Measurements from ENCODE around the gene SUPT6H.

Gene SUPT6H

GRCh38 chr17:28700278-28700677 is 38.3 kb downstream of the SUPT6H start:
- no peak for FAIRE-seq
- no peak for DNase-seq (ENCODE audit: insufficient read length, low spot score)

DNA sequence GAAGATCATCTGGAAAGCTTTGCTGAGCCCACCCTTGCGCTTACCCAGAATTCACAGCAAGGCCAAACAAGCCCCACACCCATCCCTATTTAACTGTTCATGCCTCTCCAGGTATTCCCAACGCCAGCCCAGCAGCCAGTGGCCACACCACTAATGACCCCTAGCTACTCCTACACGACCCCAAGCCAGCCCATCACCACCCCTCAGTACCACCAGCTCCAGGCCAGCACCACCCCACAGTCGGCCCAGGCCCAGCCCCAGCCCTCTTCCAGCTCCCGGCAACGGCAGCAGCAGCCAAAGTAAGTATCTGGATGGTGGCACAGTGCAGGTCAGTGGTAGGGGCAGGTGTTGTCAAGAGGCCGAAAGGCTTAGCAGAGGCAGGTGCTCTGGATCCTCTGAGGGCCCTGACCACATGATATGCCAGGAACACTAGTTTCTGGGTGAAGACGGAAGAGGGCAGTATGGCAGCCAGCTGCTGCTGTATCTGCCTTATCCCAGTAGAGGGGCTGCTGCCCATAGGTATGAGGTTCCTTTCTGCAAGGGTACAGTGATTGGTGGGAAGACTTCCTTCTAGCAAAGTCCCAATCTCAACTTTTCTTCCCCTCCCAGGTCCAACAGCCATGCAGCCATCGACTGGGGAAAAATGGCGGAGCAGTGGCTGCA is 39.0 kb downstream of the SUPT6H start:
- FAIRE-seq = no peak
- no peak for DNase-seq (ENCODE audit: insufficient read length, low spot score)

DNA sequence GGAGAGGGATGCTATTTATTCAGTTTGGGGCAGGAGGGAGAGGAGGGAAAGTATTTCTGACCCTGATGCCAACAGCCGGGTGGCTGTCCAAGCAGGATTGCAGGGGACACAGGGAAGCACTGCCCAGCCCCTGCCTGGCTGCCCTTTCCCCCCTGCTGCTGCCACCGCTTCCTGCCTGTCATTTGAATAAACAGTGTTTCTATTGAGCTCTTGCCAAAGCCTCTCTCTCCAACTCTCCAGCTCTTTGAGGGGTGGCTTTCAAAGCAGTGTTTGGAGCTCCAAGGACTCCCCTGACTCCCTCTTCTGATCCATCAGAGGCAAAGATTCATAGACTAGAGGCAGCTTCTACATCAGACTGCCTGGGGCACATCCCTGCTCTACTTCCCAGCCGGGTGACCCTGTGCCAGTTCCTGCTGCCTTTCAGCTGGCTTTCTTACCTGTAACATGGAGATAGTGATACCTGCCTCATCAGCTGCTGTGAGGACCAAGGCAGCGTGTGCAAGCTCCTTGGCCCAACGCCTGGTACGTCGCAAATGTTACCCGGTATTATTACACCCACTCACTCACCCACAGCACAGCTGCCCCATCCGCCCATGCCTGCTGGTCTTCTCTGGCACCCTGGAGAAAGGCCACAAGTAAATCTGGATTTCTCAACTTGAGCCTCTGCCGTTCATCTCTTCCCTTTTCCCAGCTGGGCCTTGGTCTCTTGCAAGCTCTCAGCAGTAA is 40.2 kb downstream of the SUPT6H start:
- DNase-seq (ENCODE audit: insufficient read length, low spot score) = no peak
- FAIRE-seq = no peak

GRCh38 chr17:28702752-28703150 is 40.7 kb downstream of the SUPT6H start:
- no peak for FAIRE-seq
- DNase-seq (ENCODE audit: insufficient read length, low spot score) = no peak

- FAIRE-seq (no peak), DNase-seq (ENCODE audit: insufficient read length, low spot score) (no peak)
Observed at GRCh38 chr17:28703552-28704218, 41.7 kb downstream of the SUPT6H start.

GRCh38 chr17:28704219-28704858 is 42.3 kb downstream of the SUPT6H start:
- DNase-seq (ENCODE audit: insufficient read length, low spot score) (no peak), FAIRE-seq (no peak)

DNA sequence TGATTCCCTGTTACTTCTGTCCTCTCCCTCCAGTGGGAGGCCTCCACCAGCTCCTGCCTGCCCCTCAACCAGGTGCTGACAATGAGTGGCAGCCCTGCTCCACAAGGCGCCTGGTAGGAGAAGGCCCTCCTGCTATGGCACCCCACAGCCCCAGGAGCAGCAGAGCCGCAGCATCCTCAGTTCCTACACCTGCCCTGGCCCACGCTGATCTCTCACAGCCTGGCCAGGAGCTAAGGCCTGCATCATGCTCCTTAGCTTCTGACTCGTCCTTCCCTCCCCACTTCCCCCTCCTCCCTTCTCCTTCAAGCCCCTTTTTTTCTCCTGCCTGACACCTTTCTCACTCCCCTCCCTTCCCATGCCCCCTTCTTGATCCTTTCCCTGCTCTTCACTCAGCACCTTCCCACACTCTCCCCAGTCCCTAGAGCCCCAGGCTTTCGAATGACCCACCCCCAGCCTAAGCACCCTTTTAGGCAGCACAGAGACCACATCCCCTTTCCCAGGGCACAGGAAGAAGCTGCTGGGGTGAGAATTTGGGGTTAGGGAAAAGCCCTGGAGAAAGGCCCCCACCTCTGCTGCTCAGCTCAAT is 43.2 kb downstream of the SUPT6H start:
- DNase-seq (ENCODE audit: insufficient read length, low spot score) (no peak), FAIRE-seq (no peak)

- FAIRE-seq = no peak
- no peak for DNase-seq (ENCODE audit: insufficient read length, low spot score)
Observed at GRCh38 chr17:28705728-28706334, 43.8 kb downstream of the SUPT6H start.

- no peak for DNase-seq (ENCODE audit: insufficient read length, low spot score)
- FAIRE-seq = no peak
Observed at GRCh38 chr17:28706471-28707338, 44.7 kb downstream of the SUPT6H start.

GRCh38 chr17:28707339-28707720 is 45.3 kb downstream of the SUPT6H start:
- FAIRE-seq = no peak

DNA sequence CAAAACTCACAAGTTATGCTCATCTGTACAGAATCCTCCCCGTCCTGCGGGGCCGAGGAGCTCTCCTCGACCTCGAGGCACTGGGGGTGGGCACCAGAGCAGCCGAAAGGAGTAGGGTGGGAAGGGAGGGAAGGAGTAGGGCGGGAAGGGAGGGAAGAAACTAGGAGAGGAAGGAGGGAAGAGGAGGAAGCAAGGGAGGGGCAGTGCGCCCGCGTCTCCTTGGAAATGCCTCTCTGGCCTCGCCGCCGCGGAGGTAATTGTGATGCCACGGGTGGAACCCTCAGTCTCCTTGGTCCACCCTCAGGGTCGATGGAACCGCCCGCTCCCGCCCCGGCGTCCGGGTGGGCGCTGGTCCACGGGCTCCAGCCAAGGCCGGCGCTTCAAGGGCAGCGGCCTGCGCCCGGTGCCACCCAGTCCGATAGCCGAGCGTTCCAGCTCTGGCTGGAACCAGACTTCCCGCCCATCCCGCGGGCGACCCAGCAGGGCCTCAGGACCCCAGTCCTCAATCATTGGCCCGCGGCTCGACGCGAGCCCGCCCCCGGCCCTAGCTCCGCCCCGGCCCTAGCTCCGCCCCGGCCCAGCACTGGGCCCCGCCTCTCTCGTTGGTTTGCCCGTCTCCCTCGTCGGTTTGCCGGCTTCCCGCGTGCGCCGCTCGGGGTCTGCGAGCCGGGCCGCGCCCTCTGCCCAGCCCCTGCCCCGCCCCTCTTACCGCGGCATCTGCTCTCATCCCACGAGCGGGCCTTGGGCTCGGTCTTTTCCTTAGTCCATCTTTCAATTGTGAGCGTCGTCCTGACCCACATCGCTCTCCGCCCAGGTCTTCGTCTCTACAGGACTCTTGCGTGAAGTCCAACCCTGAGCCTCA is 49.1 kb downstream of the SUPT6H start:
- peak; percentile 95 for DNase-seq (ENCODE audit: insufficient read length, low spot score)
- peak; percentile 83 for FAIRE-seq

More at GRCh38 chr17:28707339-28707720, 45.3 kb downstream of the SUPT6H start:
- no peak for DNase-seq (ENCODE audit: insufficient read length, low spot score)

- no peak for DNase-seq (ENCODE audit: insufficient read length, low spot score)
- no peak for FAIRE-seq
Observed at GRCh38 chr17:28711723-28712031, 49.7 kb downstream of the SUPT6H start, which contains the start of gene PROCA1. Gene PROCA1, minus strand, starts transcription at chr17:28711888. Its CDS starts 228 bp downstream, at chr17:28711660.

- FAIRE-seq (peak; percentile 55), DNase-seq (ENCODE audit: insufficient read length, low spot score) (peak; percentile 62)
Observed at GRCh38 chr17:28712032-28712704, 50.2 kb downstream of the SUPT6H start.

- FAIRE-seq (no peak), DNase-seq (ENCODE audit: insufficient read length, low spot score) (no peak)
Observed at GRCh38 chr17:28712705-28713415, 50.9 kb downstream of the SUPT6H start.

DNA sequence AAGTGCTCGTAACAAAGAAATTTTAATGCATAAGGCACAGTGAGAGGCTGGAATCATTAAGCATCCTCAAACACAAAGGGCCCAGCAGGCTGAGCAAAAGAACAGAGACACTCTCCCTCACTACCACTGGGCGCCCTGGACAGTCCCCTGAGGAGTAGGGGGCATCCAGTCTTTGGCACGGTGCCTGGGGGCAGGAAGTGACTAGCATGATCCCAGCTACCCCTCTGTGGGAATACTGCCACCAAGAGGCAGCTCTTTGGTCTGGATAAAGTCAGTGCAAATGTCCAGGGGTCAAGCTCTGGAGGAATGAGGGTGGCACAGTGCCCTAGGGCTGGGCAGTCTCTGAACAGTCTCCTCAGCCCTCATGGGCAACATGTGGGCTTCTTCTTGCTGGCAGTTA is 52.3 kb downstream of the SUPT6H start:
- no peak for DNase-seq (ENCODE audit: insufficient read length, low spot score)
- no peak for FAIRE-seq

DNA sequence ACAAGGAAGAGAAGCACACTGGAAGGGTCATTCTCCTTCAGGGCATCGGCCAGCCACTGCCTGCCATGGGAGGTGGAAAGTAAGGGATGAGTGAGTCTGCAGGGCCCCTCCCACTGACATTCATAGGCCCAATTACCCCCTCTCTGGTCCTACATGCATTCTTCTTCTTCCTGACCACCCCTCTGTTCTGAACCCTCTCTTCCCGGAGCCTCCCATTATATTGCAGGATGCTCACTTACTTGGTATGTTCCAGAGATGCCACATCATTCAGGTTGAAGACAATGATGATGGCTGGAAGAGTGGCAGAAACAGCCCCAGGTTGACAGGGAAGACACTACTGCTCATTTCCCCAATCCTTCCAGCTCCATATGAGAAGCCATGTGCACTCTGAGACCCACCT is 53.2 kb downstream of the SUPT6H start:
- no peak for FAIRE-seq

GRCh38 chr17:28716740-28717577 is 55.0 kb downstream of the SUPT6H start:
- DNase-seq (ENCODE audit: insufficient read length, low spot score) (no peak), FAIRE-seq (no peak)

More for the DNA sequence above, 53.2 kb downstream of the SUPT6H start:
- no peak for DNase-seq (ENCODE audit: insufficient read length, low spot score)
